Neural crest cell (in vitro differentiated cells): ENCODE data around the gene RNF224. TPM values are rescaled to one million over a fixed set of nuclear protein-coding genes. Genes with fewer than 3 reads are reported as not detected.

Experiments used
- DNase-seq: peaks from one replicate; pipeline ENCODE4 v3.0.0; 2021; ENCODE audit warnings: low read depth, mixed read lengths, low spot score
- H3K27ac Mint-ChIP-seq: one replicate; pipeline ENCODE4 v1.8.0; 2021; ENCODE audit warnings: mild to moderate bottlenecking, mixed read lengths; ENCODE audit not compliant: unreplicated experiment
- H3K27me3 Mint-ChIP-seq: 2 replicates; pipeline ENCODE4 v1.8.0; 2021; ENCODE audit warnings: low read depth, mild to moderate bottlenecking, mixed read lengths
- H3K36me3 Mint-ChIP-seq: 2 replicates; pipeline ENCODE4 v1.8.0; 2021; ENCODE audit warnings: low read depth, mild to moderate bottlenecking, mixed read lengths
- H3K4me1 Mint-ChIP-seq: 2 replicates; pipeline ENCODE4 v1.8.0; 2021; ENCODE audit warnings: mixed read lengths
- H3K4me3 Mint-ChIP-seq: one replicate; pipeline ENCODE4 v1.8.0; 2021; ENCODE audit warnings: mild to moderate bottlenecking, mixed read lengths
- H3K9me3 Mint-ChIP-seq: 2 replicates; pipeline ENCODE4 v1.8.0; 2021; ENCODE audit warnings: mixed read lengths
- CTCF ChIP-seq: fragments of 200-600 bp; sonication (generic); conservative IDR thresholded peaks from 2 replicates; pipeline ENCODE4 v1.5.0; 2021; ENCODE audit warnings: antibody characterized with exemption, mild to moderate bottlenecking
- total RNA-seq: library from RNA; stranded (reverse); gene quantifications from 2 replicates; pipeline ENCODE4 v1.2.1, GENCODE V29; 2021

Gene RNF224
- total RNA-seq, 1 donor from 2014 or later = not detected

- H3K27ac Mint-ChIP-seq = no peak overlapping the region
- no peaks in the 10 kb centered on the region for H3K4me1 Mint-ChIP-seq
- no peaks in the 10 kb centered on the region for H3K9me3 Mint-ChIP-seq
- peak overlapping the region; percentile 11 for H3K4me3 Mint-ChIP-seq
- TF ChIP-seq CTCF = no peak
- DNase-seq = no peak
- peaks cover 2% of the 10 kb centered on the region for H3K36me3 Mint-ChIP-seq
- H3K27me3 Mint-ChIP-seq = no peaks in the 10 kb centered on the region
These were observed 13.9 kb upstream of the RNF224 start for GRCh38 chr9:137213160-137214060.

- no peaks in the 10 kb centered on the region for H3K27me3 Mint-ChIP-seq
- no peak overlapping the region for H3K27ac Mint-ChIP-seq
- peaks cover 2% of the 10 kb centered on the region for H3K36me3 Mint-ChIP-seq
- DNase-seq = no peak
- H3K9me3 Mint-ChIP-seq = no peaks in the 10 kb centered on the region
- TF ChIP-seq CTCF = no peak
- H3K4me1 Mint-ChIP-seq = no peaks in the 10 kb centered on the region
- no peak overlapping the region for H3K4me3 Mint-ChIP-seq
These were observed 12.7 kb upstream of the RNF224 start for GRCh38 chr9:137214620-137215019.

DNA sequence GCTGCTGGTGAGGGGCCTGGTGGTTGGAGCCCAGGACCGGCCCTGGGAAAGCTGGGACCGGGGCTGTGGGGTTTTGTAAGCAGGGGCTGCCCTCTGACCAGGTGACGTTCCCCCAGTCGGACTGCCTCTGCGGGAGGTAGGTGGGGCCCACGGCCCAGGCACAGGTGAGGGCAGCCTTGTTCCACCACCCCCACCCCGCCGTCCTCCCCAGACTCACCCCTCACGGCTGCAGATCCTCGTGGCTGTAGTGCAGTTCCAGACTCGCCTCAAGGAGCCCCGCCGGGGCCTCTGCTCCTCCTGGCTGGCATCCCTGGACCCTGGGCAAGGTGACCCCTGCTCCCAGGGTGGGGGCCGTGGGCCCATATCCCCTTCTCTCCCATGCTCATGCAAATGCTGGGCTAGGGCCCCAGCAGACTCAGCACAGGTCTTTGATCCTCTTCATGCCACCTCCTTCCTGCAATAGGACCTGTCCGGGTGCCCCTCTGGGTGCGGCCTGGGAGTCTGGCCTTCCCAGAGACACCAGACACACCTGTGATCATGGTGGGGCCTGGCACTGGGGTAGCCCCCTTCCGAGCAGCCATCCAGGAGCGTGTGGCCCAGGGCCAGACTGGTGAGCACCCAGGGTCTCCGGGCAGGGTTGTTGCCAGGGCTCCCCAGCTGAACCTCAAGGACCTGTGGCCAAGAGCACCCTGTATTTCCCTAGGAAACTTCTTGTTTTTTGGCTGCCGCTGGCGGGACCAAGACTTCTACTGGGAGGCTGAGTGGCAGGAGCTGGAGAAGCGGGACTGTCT is 11.9 kb upstream of the RNF224 start:
- no peaks in the 10 kb centered on the region for H3K9me3 Mint-ChIP-seq
- H3K27ac Mint-ChIP-seq = no peak overlapping the region
- H3K27me3 Mint-ChIP-seq = no peaks in the 10 kb centered on the region
- no peaks in the 10 kb centered on the region for H3K4me1 Mint-ChIP-seq
- TF ChIP-seq CTCF = no peak
- H3K4me3 Mint-ChIP-seq = no peak overlapping the region
- peaks cover 2% of the 10 kb centered on the region for H3K36me3 Mint-ChIP-seq
- no peak for DNase-seq

GRCh38 chr9:137216188-137216965 is 10.9 kb upstream of the RNF224 start:
- DNase-seq = no peak
- Mint-ChIP-seq H3K4me1 (no peaks in the 10 kb centered on the region), H3K36me3 (peaks cover 2% of the 10 kb centered on the region), H3K4me3 (peak overlapping the region; percentile 27), H3K9me3 (no peaks in the 10 kb centered on the region), H3K27me3 (no peaks in the 10 kb centered on the region), H3K27ac (no peak overlapping the region)
- TF ChIP-seq CTCF = no peak
